HEK293 (cell line): ENCODE results near the gene HOXA11.

ENCODE experiments used
- CTCF ChIA-PET: fragments of 350-600 bp; formaldehyde crosslinking; extraction: SDS; loops from one replicate; lab custom pipeline; 2021; ENCODE audit warnings: antibody characterized with exemption; lab: Yijun Ruan, JAX
- POLR2A ChIA-PET: fragments of 300-600 bp; formaldehyde crosslinking; extraction: SDS; loops from one replicate; lab custom pipeline; 2020; ENCODE audit warnings: antibody characterized with exemption, inconsistent platforms; lab: Yijun Ruan, JAX
- H3K27ac ChIP-seq: fragments of 200-500 bp; sonication (Bioruptor generic); 2 replicates; pipeline ENCODE4 v1.5.1; 2014; ENCODE audit warnings: low read depth, low read length, control low read depth, inconsistent platforms; ENCODE audit errors: extremely low read depth
- H3K36me3 ChIP-seq, 2 experiments: fragments of 200-500 bp in 1 of 2; sonication (Bioruptor generic) in 1 of 2; 1 replicate in 1 of 2; 2 replicates in 1 of 2; pipeline ENCODE4 v1.5.1; 2014 to 2017; ENCODE audit warnings: inconsistent platforms in 2 of 2, low read length in 2 of 2; ENCODE audit not compliant: control insufficient read depth in 2 of 2, insufficient read depth in 1 of 2
- H3K4me1 ChIP-seq: fragments of 200-500 bp; sonication (Bioruptor generic); 2 replicates; pipeline ENCODE4 v1.5.1; 2014; ENCODE audit warnings: mild to moderate bottlenecking, low read length, inconsistent platforms; ENCODE audit not compliant: control insufficient read depth, insufficient read depth
- H3K4me3 ChIP-seq: 2 replicates; pipeline ENCODE4 v1.5.1; 2011; ENCODE audit warnings: low read depth, mild to moderate bottlenecking, control low read depth, low read length, moderate library complexity
- H3K9me3 ChIP-seq: fragments of 200-500 bp; sonication (Bioruptor generic); 2 replicates; pipeline ENCODE4 v1.5.1; 2014; ENCODE audit warnings: low read depth, low read length, inconsistent platforms; ENCODE audit not compliant: control insufficient read depth, insufficient read depth
- CTCF ChIP-seq: fragments of 450-650 bp; formaldehyde crosslinking; IDR thresholded peaks from 2 replicates; pipeline ENCODE4 v1.5.1; 2016; ENCODE audit warnings: missing biosample characterization, missing genetic modification characterization
- HOXA7 ChIP-seq: sonication (generic); formaldehyde crosslinking; IDR thresholded peaks from 2 replicates; pipeline ENCODE4 v1.8.1; 2022; ENCODE audit warnings: missing genetic modification reagents, borderline replicate concordance
- PRDM2 ChIP-seq: fragments of 450-650 bp; formaldehyde crosslinking; IDR thresholded peaks from 2 replicates; pipeline ENCODE4 v1.5.1; 2016; ENCODE audit warnings: missing biosample characterization, missing genetic modification characterization, borderline replicate concordance
- TSHZ1 ChIP-seq: fragments of 450-650 bp; formaldehyde crosslinking; IDR thresholded peaks from 2 replicates; pipeline ENCODE4 v1.5.1; 2016; ENCODE audit warnings: missing biosample characterization, missing genetic modification characterization, borderline replicate concordance
- ZBTB20 ChIP-seq: fragments of 450-650 bp; formaldehyde crosslinking; IDR thresholded peaks from 2 replicates; pipeline ENCODE4 v1.5.1; 2016; ENCODE audit warnings: missing biosample characterization, missing genetic modification characterization
- ZNF10 ChIP-seq: fragments of 450-650 bp; formaldehyde crosslinking; IDR thresholded peaks from 2 replicates; pipeline ENCODE4 v1.5.1; 2017; ENCODE audit warnings: missing biosample characterization, missing genetic modification characterization
- ZNF18 ChIP-seq: fragments of 450-650 bp; formaldehyde crosslinking; IDR thresholded peaks from 2 replicates; pipeline ENCODE4 v1.5.1; 2016; ENCODE audit warnings: missing biosample characterization, missing genetic modification characterization
- ZNF266 ChIP-seq: fragments of 450-650 bp; formaldehyde crosslinking; IDR thresholded peaks from 2 replicates; pipeline ENCODE4 v1.5.1; 2016; ENCODE audit warnings: missing biosample characterization, missing genetic modification characterization, low read depth
- ZNF341 ChIP-seq: fragments of 450-650 bp; formaldehyde crosslinking; IDR thresholded peaks from 2 replicates; pipeline ENCODE4; 2016; ENCODE audit warnings: low read depth, missing biosample characterization, missing genetic modification characterization
- ZNF416 ChIP-seq: fragments of 450-650 bp; formaldehyde crosslinking; IDR thresholded peaks from 2 replicates; pipeline ENCODE4 v1.5.1; 2016; ENCODE audit warnings: missing biosample characterization, missing genetic modification characterization
- ZNF473 ChIP-seq: fragments of 450-650 bp; formaldehyde crosslinking; IDR thresholded peaks from 2 replicates; pipeline ENCODE4 v1.5.1; 2017; ENCODE audit warnings: missing biosample characterization, missing genetic modification characterization
- ZNF560 ChIP-seq: fragments of 450-650 bp; formaldehyde crosslinking; IDR thresholded peaks from 2 replicates; pipeline ENCODE4 v1.5.1; 2017; ENCODE audit warnings: missing biosample characterization, missing genetic modification characterization, borderline replicate concordance
- ZNF670 ChIP-seq: fragments of 450-650 bp; formaldehyde crosslinking; IDR thresholded peaks from 2 replicates; pipeline ENCODE4 v1.5.1; 2016; ENCODE audit warnings: missing biosample characterization, missing genetic modification characterization, low read depth

Gene HOXA11

GRCh38 chr7:27153526-27153925, 31.5 kb downstream of the HOXA11 start:
- H3K27ac ChIP-seq = no peak overlapping the region
- ChIA-PET CTCF (interaction anchor here (0.6 to 1.0 kb wide), 3 partner anchors 10 to 34 kb away, joined by 3 to 4 read pairs (median 3); partner anchors contain the start of gene HOXA5), POLR2A (interaction anchor here (1.1 to 1.4 kb wide), 2 partner anchors 22 to 38 kb away, joined by 3 read pairs; no protein-coding TSS in a partner anchor)
- no peaks in the 10 kb centered on the region for H3K9me3 ChIP-seq
- H3K4me3 ChIP-seq = no peak overlapping the region
- TF ChIP-seq ZNF18 (no peak), HOXA7 (CRISPR knock-in tag) (no peak), ZNF10 (no peak), ZNF473 (tag by site-specific recombination) (no peak), ZNF416 (tag by site-specific recombination) (no peak), ZNF266 (no peak), CTCF (tag by site-specific recombination) (no peak), PRDM2 (no peak), ZNF341 (no peak), ZNF670 (no peak), ZNF560 (tag by site-specific recombination) (no peak), TSHZ1 (tag by site-specific recombination) (no peak), ZBTB20 (tag by site-specific recombination) (no peak)
- peaks cover 4% of the 10 kb centered on the region; the same call in 1 of the 2 replicates for H3K4me1 ChIP-seq
- peaks cover 0 to 24% of the 10 kb centered on the region in 2 experiments; a peak in 1 of 3 replicates for H3K36me3 ChIP-seq
